Fibroblast of the aortic adventitia (primary cell): ENCODE data around the gene UBXN11. TPM values are rescaled to one million over a fixed set of nuclear protein-coding genes. Genes with fewer than 3 reads are reported as not detected.
"Not testable (repeated sequence)": the region's sequence is repeated elsewhere in the genome, so short reads cannot be mapped to it uniquely, and the experiment has no call there.

ENCODE experiments used
- DNase-seq: peaks from one replicate; pipeline ENCODE4 v3.0.0-alpha.2; 2010; ENCODE audit warnings: low read depth
- H3K4me3 ChIP-seq: 2 replicates; pipeline ENCODE4 v1.5.1; 2011; ENCODE audit warnings: low read depth, mild to moderate bottlenecking, control low read depth, low read length, moderate library complexity
- total RNA-seq: library from RNA; depleted of rRNA; stranded (reverse); fragments of >200 nt; gene quantifications from 2 replicates; pipeline ENCODE4 v1.2.3, GENCODE V29; 2012; ENCODE audit warnings: low replicate concordance
- TF ChIP-seq, protein P1 (sequence below): IDR thresholded peaks from 2 replicates; pipeline ENCODE4 v1.5.1; 2011; ENCODE audit warnings: mild to moderate bottlenecking, low read length, control low read depth, inconsistent platforms; ENCODE audit not compliant: insufficient read depth

Gene UBXN11
- total RNA-seq, 1 donor, result 8.9 TPM

DNA sequence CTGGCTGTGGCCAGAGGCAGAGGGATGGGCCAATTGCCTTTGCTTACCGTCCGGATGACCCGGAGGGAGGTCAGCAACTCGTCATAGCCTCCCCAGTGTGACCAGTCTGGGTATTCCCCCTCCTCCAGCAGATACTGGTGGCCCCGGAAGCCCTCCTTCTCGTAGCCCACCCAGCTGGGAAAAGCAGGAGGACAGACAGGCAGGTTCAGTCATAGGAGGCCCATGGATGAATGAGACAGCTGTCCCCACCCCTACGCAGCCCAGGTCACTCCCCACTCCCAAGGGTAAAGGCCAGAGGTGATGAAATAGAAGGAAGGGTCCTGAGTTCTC lies 30.7 kb upstream of the UBXN11 start:
- H3K4me3 ChIP-seq, result no peak overlapping the region
- no peak for DNase-seq
- TF ChIP-seq, protein P1, sequence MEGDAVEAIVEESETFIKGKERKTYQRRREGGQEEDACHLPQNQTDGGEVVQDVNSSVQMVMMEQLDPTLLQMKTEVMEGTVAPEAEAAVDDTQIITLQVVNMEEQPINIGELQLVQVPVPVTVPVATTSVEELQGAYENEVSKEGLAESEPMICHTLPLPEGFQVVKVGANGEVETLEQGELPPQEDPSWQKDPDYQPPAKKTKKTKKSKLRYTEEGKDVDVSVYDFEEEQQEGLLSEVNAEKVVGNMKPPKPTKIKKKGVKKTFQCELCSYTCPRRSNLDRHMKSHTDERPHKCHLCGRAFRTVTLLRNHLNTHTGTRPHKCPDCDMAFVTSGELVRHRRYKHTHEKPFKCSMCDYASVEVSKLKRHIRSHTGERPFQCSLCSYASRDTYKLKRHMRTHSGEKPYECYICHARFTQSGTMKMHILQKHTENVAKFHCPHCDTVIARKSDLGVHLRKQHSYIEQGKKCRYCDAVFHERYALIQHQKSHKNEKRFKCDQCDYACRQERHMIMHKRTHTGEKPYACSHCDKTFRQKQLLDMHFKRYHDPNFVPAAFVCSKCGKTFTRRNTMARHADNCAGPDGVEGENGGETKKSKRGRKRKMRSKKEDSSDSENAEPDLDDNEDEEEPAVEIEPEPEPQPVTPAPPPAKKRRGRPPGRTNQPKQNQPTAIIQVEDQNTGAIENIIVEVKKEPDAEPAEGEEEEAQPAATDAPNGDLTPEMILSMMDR, result no peak

DNA sequence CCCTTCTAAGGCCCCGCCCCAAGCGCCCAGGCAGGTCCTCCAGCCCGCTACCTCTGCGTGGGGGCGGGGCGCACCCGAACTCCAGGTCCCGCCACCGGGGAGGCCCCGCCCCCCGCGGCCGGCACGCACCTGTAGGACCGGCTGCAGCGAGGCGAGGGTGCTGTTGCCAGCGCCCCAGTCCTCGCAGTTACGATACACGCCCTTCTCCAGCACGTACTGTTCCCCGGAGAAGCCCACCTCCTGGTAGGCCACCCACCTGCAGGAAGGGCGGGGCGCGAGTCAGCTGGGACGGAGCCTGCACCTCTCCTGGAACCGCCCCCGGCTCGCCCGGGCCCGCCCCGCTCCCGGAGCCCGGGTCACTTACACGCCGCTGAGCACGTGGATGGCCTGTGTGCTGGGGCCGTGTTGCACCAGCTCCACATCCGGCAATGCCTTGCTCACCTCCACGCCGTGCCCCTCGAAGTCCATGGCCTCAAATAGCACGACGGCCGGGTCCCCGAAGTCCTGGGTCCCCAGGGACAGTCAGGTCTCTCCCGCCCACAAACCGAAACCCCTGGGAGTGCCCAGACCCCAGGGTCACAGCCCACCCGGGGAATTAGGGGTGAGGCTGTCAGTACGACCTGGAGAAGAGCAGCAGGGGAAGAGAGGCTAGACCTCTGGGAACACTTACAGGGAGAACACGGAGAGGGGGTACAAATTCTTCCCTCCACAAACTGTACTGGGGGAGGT lies 30.2 kb upstream of the UBXN11 start:
- DNase-seq, result no peak
- TF ChIP-seq, protein P1, result no peak
- H3K4me3 ChIP-seq, result peak overlapping the region; percentile 68

- no peak for DNase-seq
- TF ChIP-seq, protein P1, result no peak
- H3K4me3 ChIP-seq, result peak overlapping the region; percentile 68
Observed at GRCh38 chr1:26335774-26336476, 29.5 kb upstream of the UBXN11 start.

DNA sequence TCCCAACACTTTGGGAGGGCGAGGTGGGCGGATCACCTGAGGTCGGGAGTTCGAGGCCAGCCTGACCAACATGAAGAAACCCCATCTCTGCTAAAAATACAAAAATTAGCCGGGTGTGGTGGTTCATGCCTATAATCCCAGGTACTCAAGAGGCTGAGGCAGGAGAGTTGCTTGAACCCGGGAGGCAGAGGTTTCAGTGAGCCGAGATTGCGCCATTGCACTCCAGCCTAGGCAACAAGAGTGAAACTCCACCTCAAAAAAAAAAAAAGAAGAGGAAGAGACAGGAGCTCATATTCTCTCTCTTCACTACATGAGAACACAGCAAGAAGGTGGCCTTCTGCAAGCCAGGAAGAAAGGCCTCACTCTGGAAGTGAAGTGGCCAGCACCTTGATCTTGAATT lies 26.9 kb upstream of the UBXN11 start:
- not testable (repeated sequence) for H3K4me3 ChIP-seq, DNase-seq

DNA sequence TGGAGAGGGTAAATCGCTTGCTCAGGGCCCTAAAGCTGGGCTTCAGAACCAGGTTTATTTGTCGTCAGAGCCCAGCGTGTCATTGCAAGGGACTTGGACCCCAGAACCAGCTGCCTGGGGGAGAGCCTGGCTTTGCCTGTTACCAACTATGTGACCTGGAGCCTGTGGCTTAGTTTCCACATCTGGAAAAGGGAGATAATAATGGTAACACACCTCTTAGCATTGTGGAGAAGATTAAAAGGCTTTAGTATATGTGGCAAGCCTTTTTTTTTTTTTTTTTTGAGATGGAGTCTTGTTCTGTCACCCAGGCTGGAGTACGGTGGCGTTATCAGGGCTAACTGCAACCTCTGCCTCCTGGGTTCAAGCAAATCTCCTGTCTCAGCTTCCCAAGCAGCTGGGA lies 23.8 kb upstream of the UBXN11 start:
- H3K4me3 ChIP-seq, result no peak overlapping the region
- TF ChIP-seq, protein P1, result no peak
- no peak for DNase-seq

DNA sequence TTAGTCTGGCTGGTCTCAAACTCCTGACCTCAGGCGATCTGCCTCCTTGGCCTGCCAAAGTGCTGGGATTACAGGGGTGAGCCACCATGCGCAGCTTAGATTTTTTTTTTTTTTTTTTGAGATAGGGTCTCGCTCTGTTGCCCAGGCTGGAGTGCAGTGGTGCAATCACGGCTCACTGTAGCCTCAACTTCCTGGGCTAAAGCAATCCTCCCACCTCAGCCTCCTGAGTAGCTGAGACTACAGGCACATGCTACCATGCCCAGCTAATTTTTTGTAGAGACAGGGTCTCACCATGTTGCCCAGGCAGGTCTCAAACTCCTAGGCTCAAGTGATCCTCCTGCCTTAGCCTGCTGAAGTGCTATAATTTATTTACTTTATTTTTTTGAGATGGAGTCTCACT lies 22.9 kb upstream of the UBXN11 start:
- H3K4me3 ChIP-seq, DNase-seq: not testable (repeated sequence)

DNA sequence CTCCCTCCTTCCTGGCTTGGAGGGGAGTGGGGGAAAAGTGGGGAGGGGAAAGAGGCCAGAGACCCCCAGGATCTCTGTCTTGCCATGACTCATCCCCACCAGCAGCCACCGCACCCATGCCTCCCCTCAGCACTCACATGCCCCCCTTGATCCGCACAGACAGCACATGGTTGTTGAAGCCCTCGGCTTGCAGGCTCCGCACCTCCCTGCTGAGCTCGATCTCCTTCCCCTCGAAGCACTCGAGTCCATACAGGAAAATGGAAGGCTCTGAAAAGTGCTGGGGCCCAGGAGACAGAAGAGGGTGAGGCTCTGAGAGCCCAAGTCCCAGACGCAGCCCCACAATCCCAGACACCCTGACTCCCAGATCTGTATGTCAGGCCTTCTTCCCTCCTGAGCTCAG lies 22.2 kb upstream of the UBXN11 start:
- TF ChIP-seq, protein P1, result no peak
- no peak overlapping the region for H3K4me3 ChIP-seq
- no peak for DNase-seq

- H3K4me3 ChIP-seq, result no peak overlapping the region
- TF ChIP-seq, protein P1, result no peak
- DNase-seq, result no peak
Observed at GRCh38 chr1:26327956-26328362, 21.5 kb upstream of the UBXN11 start.
